ENCODE data around the gene CYP26C1. TPM values are rescaled to one million over a fixed set of nuclear protein-coding genes. Genes with fewer than 3 reads are reported as not detected.
"Not testable (repeated sequence)": the region's sequence is repeated elsewhere in the genome, so short reads cannot be mapped to it uniquely, and the experiment has no call there.

The CYP26C1 gene
- total and polyA plus RNA-seq, 2 donors, result not detected

GRCh38 chr10:93097386-93097785 lies 36.8 kb downstream of the CYP26C1 start:
- no peaks in the 10 kb centered on the region for H3K36me3 ChIP-seq (ENCODE audit: insufficient read depth)
- no peak for DNase-seq (ENCODE audit: extremely low spot score)
- no peaks in the 10 kb centered on the region for H3K4me1 ChIP-seq (ENCODE audit: insufficient read depth)
- H3K4me3 ChIP-seq (ENCODE audit: low read depth, low read length), result no peak overlapping the region
- 73% methylated on average over 9 of the region's 9 CpGs for WGBS
- no peak overlapping the region for H3K27ac ChIP-seq (ENCODE audit: low read depth)

GRCh38 chr10:93098816-93099215 lies 38.2 kb downstream of the CYP26C1 start:
- WGBS, result 82% methylated on average over 3 of the region's 3 CpGs
- Histone ChIP-seq H3K27ac (ENCODE audit: low read depth) (no peak overlapping the region), H3K4me1 (ENCODE audit: insufficient read depth) (no peaks in the 10 kb centered on the region), H3K4me3 (ENCODE audit: low read depth, low read length) (no peak overlapping the region), H3K36me3 (ENCODE audit: insufficient read depth) (no peaks in the 10 kb centered on the region)
- DNase-seq (ENCODE audit: extremely low spot score), result no peak

GRCh38 chr10:93099670-93100069 lies 39.1 kb downstream of the CYP26C1 start:
- no peaks in the 10 kb centered on the region for H3K4me1 ChIP-seq (ENCODE audit: insufficient read depth)
- H3K27ac ChIP-seq (ENCODE audit: low read depth), result no peak overlapping the region
- no peak for DNase-seq (ENCODE audit: extremely low spot score)
- WGBS, result 84% methylated on average over 7 of the region's 7 CpGs
- no peak overlapping the region for H3K4me3 ChIP-seq (ENCODE audit: low read depth, low read length)
- no peaks in the 10 kb centered on the region for H3K36me3 ChIP-seq (ENCODE audit: insufficient read depth)

GRCh38 chr10:93101148-93101547 lies 40.5 kb downstream of the CYP26C1 start:
- not testable (repeated sequence) for H3K4me3 ChIP-seq (ENCODE audit: low read depth, low read length); H3K27ac ChIP-seq (ENCODE audit: low read depth); H3K4me1 ChIP-seq (ENCODE audit: insufficient read depth); DNase-seq (ENCODE audit: extremely low spot score); H3K36me3 ChIP-seq (ENCODE audit: insufficient read depth)
- 95% methylated on average over 3 of the region's 3 CpGs for WGBS

GRCh38 chr10:93103953-93104352 lies 43.4 kb downstream of the CYP26C1 start:
- no peak for DNase-seq (ENCODE audit: extremely low spot score)
- Histone ChIP-seq H3K4me3 (ENCODE audit: low read depth, low read length) (no peak overlapping the region), H3K36me3 (ENCODE audit: insufficient read depth) (no peaks in the 10 kb centered on the region), H3K4me1 (ENCODE audit: insufficient read depth) (no peaks in the 10 kb centered on the region), H3K27ac (ENCODE audit: low read depth) (no peak overlapping the region)
- 82% methylated on average over 1 of the region's 1 CpG for WGBS

GRCh38 chr10:93106631-93107072 lies 46.1 kb downstream of the CYP26C1 start:
- Histone ChIP-seq H3K4me3 (ENCODE audit: low read depth, low read length) (no peak overlapping the region), H3K36me3 (ENCODE audit: insufficient read depth) (no peaks in the 10 kb centered on the region), H3K4me1 (ENCODE audit: insufficient read depth) (no peaks in the 10 kb centered on the region), H3K27ac (ENCODE audit: low read depth) (no peak overlapping the region)
- no peak for DNase-seq (ENCODE audit: extremely low spot score)
- 48% methylated on average over 2 of the region's 2 CpGs for WGBS

GRCh38 chr10:93110472-93111146 lies 50.0 kb downstream of the CYP26C1 start:
- Histone ChIP-seq H3K27ac (ENCODE audit: low read depth) (no peak overlapping the region), H3K4me1 (ENCODE audit: insufficient read depth) (no peaks in the 10 kb centered on the region), H3K36me3 (ENCODE audit: insufficient read depth) (no peaks in the 10 kb centered on the region), H3K4me3 (ENCODE audit: low read depth, low read length) (no peak overlapping the region)
- no peak for DNase-seq (ENCODE audit: extremely low spot score)
- WGBS, result 72% methylated on average over 3 of the region's 3 CpGs

GRCh38 chr10:93113042-93113441 lies 52.4 kb downstream of the CYP26C1 start:
- DNase-seq (ENCODE audit: extremely low spot score), result no peak
- Histone ChIP-seq H3K4me1 (ENCODE audit: insufficient read depth) (no peaks in the 10 kb centered on the region), H3K36me3 (ENCODE audit: insufficient read depth) (no peaks in the 10 kb centered on the region), H3K4me3 (ENCODE audit: low read depth, low read length) (no peak overlapping the region), H3K27ac (ENCODE audit: low read depth) (no peak overlapping the region)
- 69% methylated on average over 2 of the region's 2 CpGs for WGBS

GRCh38 chr10:93115661-93116383 lies 55.2 kb downstream of the CYP26C1 start:
- Histone ChIP-seq H3K4me3 (ENCODE audit: low read depth, low read length) (no peak overlapping the region), H3K27ac (ENCODE audit: low read depth) (no peak overlapping the region), H3K4me1 (ENCODE audit: insufficient read depth) (no peaks in the 10 kb centered on the region), H3K36me3 (ENCODE audit: insufficient read depth) (no peaks in the 10 kb centered on the region)
- no peak for DNase-seq (ENCODE audit: extremely low spot score)
- WGBS, result 67% methylated on average over 4 of the region's 4 CpGs

Other genes with a start within 250 kb of the CYP26C1 start
- gene EXOC6, start 212.3 kb upstream of the CYP26C1 start, total RNA-seq, result 43.7 TPM
- 12.8 TPM for gene EXOC6, start 212.3 kb upstream of the CYP26C1 start, polyA plus RNA-seq
- gene CYP26A1, start 13.1 kb downstream of the CYP26C1 start, total RNA-seq, result not detected
- gene CYP26A1, start 13.1 kb downstream of the CYP26C1 start, polyA plus RNA-seq, result not detected